MM.1S (cell line): Measurements from ENCODE around the gene ATF1.

Experiments used
- DNase-seq: peaks from one replicate; pipeline ENCODE4 v3.0.0-alpha.2; 2015
- H2AFZ ChIP-seq: fragments of 300-600 bp; sonication (generic); 2 replicates; pipeline ENCODE4 v1.6.0; 2016; ENCODE audit warnings: antibody characterized with exemption, low read length
- H3F3A ChIP-seq: fragments of 300-600 bp; sonication (generic); 2 replicates; pipeline ENCODE4 v1.6.1; 2016; ENCODE audit warnings: mild to moderate bottlenecking, antibody characterized with exemption, low read length, moderate library complexity, mixed read lengths; ENCODE audit not compliant: insufficient read depth
- H3K27ac ChIP-seq: fragments of 300-600 bp; sonication (generic); 2 replicates; pipeline ENCODE4 v1.5.1; 2016; ENCODE audit warnings: mild to moderate bottlenecking, low read length
- H3K27me3 ChIP-seq: fragments of 300-600 bp; sonication (generic); replicated peaks from 2 replicates; pipeline ENCODE4 v1.6.0; 2016; ENCODE audit warnings: low read length; ENCODE audit not compliant: insufficient read depth
- H3K36me3 ChIP-seq: fragments of 300-600 bp; sonication (generic); replicated peaks from 2 replicates; pipeline ENCODE4 v1.6.1; 2016; ENCODE audit warnings: mild to moderate bottlenecking, low read length, mixed read lengths; ENCODE audit not compliant: insufficient read depth
- H3K4me1 ChIP-seq: fragments of 300-600 bp; sonication (generic); 2 replicates; pipeline ENCODE4 v1.6.1; 2016; ENCODE audit warnings: low read length, mixed read lengths
- H3K4me2 ChIP-seq: fragments of 300-600 bp; sonication (generic); 2 replicates; pipeline ENCODE4 v1.6.0; 2016; ENCODE audit warnings: low read depth, low read length
- H3K4me3 ChIP-seq: fragments of 300-600 bp; sonication (generic); 2 replicates; pipeline ENCODE4 v1.5.1; 2016; ENCODE audit warnings: low read length, mixed read lengths
- H3K79me2 ChIP-seq: fragments of 300-600 bp; sonication (generic); 2 replicates; pipeline ENCODE4 v1.6.1; 2016; ENCODE audit warnings: mixed run types, low read length, mixed read lengths
- H3K9ac ChIP-seq: fragments of 300-600 bp; sonication (generic); 2 replicates; pipeline ENCODE4 v1.6.1; 2016; ENCODE audit warnings: low read length, mixed read lengths
- H3K9me2 ChIP-seq: fragments of 300-600 bp; sonication (generic); replicated peaks from 2 replicates; pipeline ENCODE4 v1.6.1; 2016; ENCODE audit warnings: mild to moderate bottlenecking, low read length, mixed read lengths; ENCODE audit not compliant: insufficient read depth
- H3K9me3 ChIP-seq: fragments of 300-600 bp; sonication (generic); replicated peaks from 2 replicates; pipeline ENCODE4 v1.6.1; 2016; ENCODE audit warnings: mild to moderate bottlenecking, low read length, mixed read lengths; ENCODE audit not compliant: insufficient read depth
- H4K20me1 ChIP-seq: fragments of 300-600 bp; sonication (generic); 2 replicates; pipeline ENCODE4 v1.6.1; 2016; ENCODE audit warnings: mild to moderate bottlenecking, low read length, moderate library complexity, mixed read lengths; ENCODE audit not compliant: insufficient read depth
- CTCF ChIP-seq: fragments of 300-600 bp; sonication (generic); IDR thresholded peaks from 2 replicates; pipeline ENCODE4 v1.5.1; 2016; ENCODE audit warnings: antibody characterized with exemption, low read length, mixed read lengths
- EZH2 ChIP-seq: fragments of 300-600 bp; sonication (generic); optimal IDR thresholded peaks from 2 replicates; pipeline ENCODE3; 2017; ENCODE audit warnings: low read depth, mild to moderate bottlenecking, antibody characterized with exemption, low read length, mixed read lengths
- EZH2phosphoT487 ChIP-seq: fragments of 300-600 bp; sonication (generic); IDR thresholded peaks from 2 replicates; pipeline ENCODE4 v1.6.1; 2018; ENCODE audit warnings: antibody characterized with exemption, low read length

Gene ATF1

GRCh38 chr12:50772470-50772869 is 8.6 kb downstream of the ATF1 start:
- no peaks in the 10 kb centered on the region for H3K9me3 ChIP-seq
- H3K4me1 ChIP-seq: 0 out of 2 replicates have a peak, but pooled peaks cover 11% of the 10 kb centered on the region
- H3K4me3 ChIP-seq: no peak overlapping the region
- no peak overlapping the region for H3K9ac ChIP-seq
- no peak overlapping the region for H3K27ac ChIP-seq
- no peaks in the 10 kb centered on the region for H4K20me1 ChIP-seq
- no peaks in the 10 kb centered on the region for H3K27me3 ChIP-seq
- 0 out of 2 replicates have a peak, but pooled peaks cover 4% of the 10 kb centered on the region for H3F3A ChIP-seq
- H3K9me2 ChIP-seq: no peaks in the 10 kb centered on the region
- H3K36me3 ChIP-seq: no peaks in the 10 kb centered on the region; the same call in 1 of the 2 replicates
- no peak overlapping the region for H3K4me2 ChIP-seq
- H3K79me2 ChIP-seq: peaks cover 91% of the 10 kb centered on the region
- no peak for DNase-seq
- no peak overlapping the region for H2AFZ ChIP-seq
- TF ChIP-seq EZH2: no peak
- TF ChIP-seq EZH2phosphoT487: no peak
- TF ChIP-seq CTCF: no peak

- Histone ChIP-seq H3K4me1 (0 out of 2 replicates have a peak, but pooled peaks cover 11% of the 10 kb centered on the region), H3K36me3 (no peaks in the 10 kb centered on the region; the same call in 1 of the 2 replicates), H3K9me2 (no peaks in the 10 kb centered on the region), H3K27ac (no peak overlapping the region), H3K9ac (no peak overlapping the region), H4K20me1 (no peaks in the 10 kb centered on the region), H3K4me3 (no peak overlapping the region), H2AFZ (no peak overlapping the region), H3K79me2 (peaks cover 91% of the 10 kb centered on the region), H3K9me3 (no peaks in the 10 kb centered on the region), H3K27me3 (no peaks in the 10 kb centered on the region), H3F3A (0 out of 2 replicates have a peak, but pooled peaks cover 4% of the 10 kb centered on the region), H3K4me2 (no peak overlapping the region)
- TF ChIP-seq CTCF: no peak
- TF ChIP-seq EZH2phosphoT487: no peak
- no peak for TF ChIP-seq EZH2
- DNase-seq: no peak
These were observed 9.0 kb downstream of the ATF1 start for GRCh38 chr12:50772877-50773276.

GRCh38 chr12:50775251-50775650 is 11.3 kb downstream of the ATF1 start:
- Histone ChIP-seq H3F3A (no peaks in the 10 kb centered on the region), H3K9ac (no peak overlapping the region), H4K20me1 (no peaks in the 10 kb centered on the region), H2AFZ (no peak overlapping the region), H3K36me3 (no peaks in the 10 kb centered on the region; the same call in 1 of the 2 replicates), H3K4me2 (no peak overlapping the region), H3K4me1 (no peaks in the 10 kb centered on the region), H3K79me2 (peaks cover 83% of the 10 kb centered on the region), H3K9me3 (no peaks in the 10 kb centered on the region), H3K27me3 (no peaks in the 10 kb centered on the region), H3K27ac (no peak overlapping the region), H3K9me2 (no peaks in the 10 kb centered on the region), H3K4me3 (no peak overlapping the region)
- DNase-seq: no peak
- no peak for TF ChIP-seq EZH2
- no peak for TF ChIP-seq CTCF
- no peak for TF ChIP-seq EZH2phosphoT487
